ENCODE measurements around the gene GGT6. TPM values are rescaled to one million over a fixed set of nuclear protein-coding genes. Genes with fewer than 3 reads are reported as not detected.

GGT6 gene
- total and polyA plus RNA-seq, 8 donors: 20.7 to 36.1 (median 32.9) TPM

- H3K4me1 ChIP-seq: peaks cover 24 to 39% (median 32%) of the 10 kb centered on the region in 3 donors
- ATAC-seq (no peak), FAIRE-seq (no peak), DNase-seq (no peak)
- H3K27ac ChIP-seq: peak overlapping the region in 1 of 4 donors; percentile 88
- TF ChIP-seq CTCF (IDR thresholded peaks at IDR 0.05): no peak
- no peak overlapping the region for H3K4me3 ChIP-seq
- 89 to 96% methylated on average over 10 of the region's 10 CpGs for WGBS, 2 donors
- H3K27me3 ChIP-seq: no peaks in the 10 kb centered on the region
- intact Hi-C loops (cut with DNase I): no loop called here
- H3K36me3 ChIP-seq: no peaks in the 10 kb centered on the region
- H3K9me3 ChIP-seq: no peaks in the 10 kb centered on the region
Observed at GRCh38 chr17:4511199-4511932, 49.0 kb downstream of the GGT6 start.

DNA sequence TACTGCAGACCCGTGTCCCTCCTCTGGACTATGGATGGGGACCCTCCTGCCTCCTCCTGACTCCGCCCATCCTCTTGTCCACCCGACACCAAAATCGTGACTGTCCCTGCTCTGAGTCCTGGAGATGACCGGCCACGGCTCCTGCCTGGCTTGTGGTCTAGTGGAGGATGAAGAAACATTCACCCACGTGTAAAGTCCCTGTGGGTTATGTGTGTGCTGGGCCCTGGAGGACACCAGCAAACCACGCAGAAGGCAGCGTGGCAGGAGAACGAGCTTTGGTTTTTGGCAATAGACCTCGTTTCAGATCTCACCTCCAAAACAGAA is 49.8 kb downstream of the GGT6 start:
- no peak for TF ChIP-seq CTCF (IDR thresholded peaks at IDR 0.05)
- Histone ChIP-seq H3K9me3 (no peaks in the 10 kb centered on the region), H3K27me3 (no peaks in the 10 kb centered on the region), H3K4me1 (peaks cover 24 to 31% (median 24%) of the 10 kb centered on the region in 3 donors), H3K4me3 (no peak overlapping the region), H3K36me3 (no peaks in the 10 kb centered on the region), H3K27ac (peak overlapping the region in 3 of 4 donors; percentile 46 to 88 (median 77))
- intact Hi-C loops (cut with DNase I): no loop called here
- FAIRE-seq (no peak), ATAC-seq (no peak), DNase-seq (no peak)
- WGBS, 2 donors: 84 to 86% methylated on average over 11 of the region's 11 CpGs

DNA sequence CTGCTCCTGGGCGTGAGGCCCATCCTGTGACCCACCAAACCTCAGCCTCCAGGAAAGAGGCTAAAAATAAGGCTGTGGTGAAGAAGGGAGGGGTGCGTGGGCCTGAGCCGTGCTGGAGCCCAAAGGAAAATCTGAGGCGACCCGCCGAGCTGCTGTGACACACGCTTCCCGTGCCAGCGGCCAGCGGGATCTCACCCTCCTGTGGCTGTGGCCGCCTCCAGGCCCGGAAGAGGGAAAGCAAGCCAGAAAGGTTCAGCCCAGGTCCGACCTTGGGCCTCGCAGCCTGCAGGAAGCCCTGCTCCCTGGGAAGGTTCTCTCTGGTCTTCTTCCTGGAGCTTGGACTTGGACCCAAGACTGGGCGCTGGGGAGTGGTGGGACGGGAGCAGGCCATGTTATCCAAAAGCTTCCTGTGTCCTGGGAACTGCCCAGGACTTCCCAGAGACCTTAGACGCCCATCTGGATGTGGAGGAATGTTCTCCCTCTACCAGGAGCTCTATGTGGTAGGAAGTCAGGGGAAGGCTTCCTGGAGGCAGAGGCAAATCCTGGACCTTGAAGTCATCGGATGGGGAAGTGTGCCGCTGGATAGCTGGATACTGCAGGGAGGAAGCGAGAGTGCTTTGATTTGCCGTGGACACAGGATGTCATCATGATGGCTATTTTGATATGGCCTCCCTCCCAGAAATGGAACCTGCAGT is 50.3 kb downstream of the GGT6 start:
- no peak overlapping the region for H3K4me3 ChIP-seq
- DNase-seq (peak in 1 of 6 donors; percentile 37), FAIRE-seq (no peak), ATAC-seq (peak; percentile 1 to 44 (median 8))
- no peaks in the 10 kb centered on the region for H3K36me3 ChIP-seq
- intact Hi-C loops (cut with DNase I): loop anchor here in 1 of 3 donors (10.0 kb wide), 1 partner anchor 75 kb away; the partner anchor contains the start of gene SPNS3
- peaks cover 19 to 26% (median 20%) of the 10 kb centered on the region in 3 donors for H3K4me1 ChIP-seq
- H3K9me3 ChIP-seq: no peaks in the 10 kb centered on the region
- H3K27me3 ChIP-seq: no peaks in the 10 kb centered on the region
- peak overlapping the region; percentile 46 to 88 (median 71) for H3K27ac ChIP-seq
- 74 to 75% methylated on average over 21 of the region's 21 CpGs for WGBS, 2 donors
- no peak for TF ChIP-seq CTCF (IDR thresholded peaks at IDR 0.05)

DNA sequence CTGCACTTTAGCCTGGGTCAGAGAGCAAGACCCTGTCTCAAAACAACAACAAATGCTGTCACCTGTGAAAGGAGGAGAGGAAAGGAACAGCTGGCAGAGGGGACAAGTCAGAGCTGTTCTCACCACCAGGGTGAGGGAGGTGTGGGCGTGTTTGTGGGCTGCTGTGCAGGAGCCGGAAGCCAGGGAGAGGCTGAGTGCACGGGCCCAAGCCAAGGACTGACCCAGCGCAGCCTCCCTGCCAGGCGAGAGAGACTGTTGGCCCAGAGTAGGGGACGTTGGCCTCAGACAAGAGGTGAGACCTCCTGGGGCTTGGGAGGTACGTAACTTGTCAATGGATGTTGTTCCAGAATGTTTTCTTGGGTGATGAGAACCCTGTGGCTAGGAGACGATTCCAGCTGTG is 51.0 kb downstream of the GGT6 start:
- peak; percentile 37 to 52 (median 46) for ATAC-seq
- no peaks in the 10 kb centered on the region for H3K27me3 ChIP-seq
- peaks cover 12 to 19% (median 14%) of the 10 kb centered on the region in 3 donors for H3K4me1 ChIP-seq
- intact Hi-C loops (cut with DNase I): loop anchor here in 1 of 3 donors (10.0 kb wide), 1 partner anchor 75 kb away; the partner anchor contains the start of gene SPNS3
- no peaks in the 10 kb centered on the region for H3K36me3 ChIP-seq
- H3K4me3 ChIP-seq: no peak overlapping the region
- H3K9me3 ChIP-seq: no peaks in the 10 kb centered on the region
- no peak for FAIRE-seq
- no peak for TF ChIP-seq CTCF (IDR thresholded peaks at IDR 0.05)
- peak overlapping the region; percentile 46 to 88 (median 71) for H3K27ac ChIP-seq
- peak in 2 of 6 donors; percentile 56 to 61 for DNase-seq
- WGBS, 2 donors: 56 to 59% methylated on average over 8 of the region's 8 CpGs

Data from pancreas (tissue), 10 donors.